HG02759 (cell line): ENCODE data around the gene ADAM8.
"Not testable (repeated sequence)": the region's sequence is repeated elsewhere in the genome, so short reads cannot be mapped to it uniquely, and the experiment has no call there.

Source experiments
- ATAC-seq: cut with Tn5 transposase; IDR thresholded peaks from one replicate; pipeline ENCODE4 v1.9.1; 2021; ENCODE audit warnings: mild to moderate bottlenecking, moderate library complexity; ENCODE audit not compliant: unreplicated experiment

ADAM8 gene

GRCh38 chr10:133269367-133269766, 7.3 kb downstream of the ADAM8 start:
- ATAC-seq: no peak

DNA sequence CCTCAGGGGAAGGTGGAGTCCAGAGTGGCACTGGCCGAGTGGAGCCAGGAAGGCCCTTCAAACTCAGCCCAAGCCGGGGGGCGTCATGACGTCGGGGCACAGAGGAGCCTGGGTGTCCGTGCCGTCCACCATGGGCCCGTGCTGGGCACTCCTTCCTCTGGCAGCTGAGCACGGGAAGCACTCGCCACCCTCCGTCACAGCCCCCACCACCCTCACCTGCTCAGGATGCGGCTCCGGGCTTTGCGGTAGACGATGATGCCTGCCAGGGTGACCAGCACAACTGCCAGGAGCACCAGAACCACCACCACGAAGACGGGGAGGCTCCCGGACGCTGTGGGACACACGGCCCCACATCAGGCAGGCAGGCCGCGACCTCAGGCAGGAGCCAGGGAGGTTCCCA, 8.1 kb downstream of the ADAM8 start:
- no peak for ATAC-seq

- no peak for ATAC-seq
Measured at GRCh38 chr10:133267829-133268228, 8.8 kb downstream of the ADAM8 start.

DNA sequence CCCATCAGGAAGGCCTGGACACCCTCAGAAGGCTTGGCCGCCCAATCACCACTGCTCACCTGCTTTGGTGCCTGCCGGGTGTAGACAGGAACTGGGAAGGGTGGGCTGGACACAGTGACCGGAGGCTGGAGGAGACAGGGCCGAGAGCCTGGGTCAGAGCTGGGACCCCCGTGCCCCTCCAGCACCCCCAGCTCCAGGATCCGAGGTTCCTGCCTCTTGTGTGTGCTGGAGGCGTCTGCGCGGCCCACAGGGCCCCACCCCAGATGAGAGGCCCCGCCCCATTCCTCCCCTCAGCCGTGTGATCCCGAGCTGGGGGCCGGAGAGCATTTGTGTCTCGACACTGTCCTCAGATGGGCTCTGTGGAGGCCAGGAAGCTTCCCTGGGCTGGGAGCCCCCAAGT, 9.4 kb downstream of the ADAM8 start:
- ATAC-seq: no peak

DNA sequence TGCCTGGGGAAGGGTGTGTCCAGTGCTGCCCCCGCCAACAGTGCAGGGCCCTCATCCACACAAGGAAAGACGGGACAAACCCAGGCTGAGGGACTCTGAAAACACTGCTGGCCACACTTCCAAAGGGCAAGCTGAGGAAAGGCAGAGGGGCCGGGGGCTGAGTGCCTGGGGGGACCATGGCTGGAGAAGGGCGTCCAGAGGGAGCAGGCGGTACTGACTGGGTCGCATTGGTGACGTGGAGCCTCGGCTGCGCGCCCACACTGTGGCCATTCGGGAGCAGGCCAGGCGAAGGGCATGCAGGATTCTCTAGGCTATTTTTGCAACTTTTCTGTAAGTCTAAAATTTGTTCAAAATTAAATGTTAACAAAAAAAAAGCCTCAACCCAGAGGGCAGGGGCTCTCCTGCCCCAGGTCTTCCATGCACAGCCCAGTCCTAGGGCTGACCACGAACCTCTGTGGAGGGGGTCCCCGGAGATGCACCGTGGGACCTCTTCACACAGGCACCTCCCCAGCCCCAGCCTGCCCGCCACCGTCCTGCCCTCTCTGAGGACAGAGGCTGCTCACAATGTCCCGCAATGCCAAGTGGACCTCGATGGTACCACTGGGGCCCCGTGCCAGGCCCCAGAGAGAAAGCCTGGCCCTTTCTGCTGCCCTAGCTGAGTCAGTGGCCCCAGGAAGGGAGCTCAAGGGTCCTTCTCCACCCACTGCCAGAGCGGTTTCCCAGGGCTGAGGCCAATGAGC, 10.4 kb downstream of the ADAM8 start:
- no peak for ATAC-seq

GRCh38 chr10:133265052-133265451, 11.6 kb downstream of the ADAM8 start:
- not testable (repeated sequence) for ATAC-seq

- no peak for ATAC-seq
Measured at GRCh38 chr10:133264461-133264860, 12.2 kb downstream of the ADAM8 start.

- no peak for ATAC-seq
Measured at GRCh38 chr10:133263674-133264073, 13.0 kb downstream of the ADAM8 start.

- ATAC-seq: no peak
Measured at GRCh38 chr10:133262696-133263095, 14.0 kb downstream of the ADAM8 start.

DNA sequence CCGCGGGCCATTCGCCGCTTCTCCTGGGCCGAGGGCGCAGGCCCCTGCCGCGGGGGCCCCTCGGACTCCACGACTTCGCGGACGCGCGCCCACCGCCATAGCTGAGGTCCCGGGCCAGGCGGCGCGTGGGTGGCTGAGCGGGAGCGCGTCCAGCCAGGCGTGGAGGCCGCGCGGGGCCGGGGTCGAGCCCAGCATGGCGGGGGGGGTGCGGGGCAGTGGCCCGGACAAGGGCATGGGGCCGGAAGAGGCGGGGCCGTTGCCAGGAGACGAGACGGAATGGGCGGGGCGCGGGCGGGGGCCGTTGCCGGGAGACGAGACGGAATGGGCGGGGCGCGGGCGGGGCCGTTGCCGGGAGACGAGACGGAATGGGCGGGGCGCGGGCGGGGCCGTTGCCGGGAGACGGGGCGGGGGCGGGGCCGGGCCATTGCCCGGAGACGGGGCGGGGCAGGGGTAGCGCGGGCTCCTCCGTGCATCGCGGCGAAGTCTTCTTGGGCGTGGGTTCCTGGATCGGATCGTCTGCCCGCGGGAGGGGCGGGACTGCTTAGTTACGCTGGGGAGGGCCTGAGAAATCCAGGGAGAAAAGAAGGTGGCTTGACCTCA, 14.8 kb downstream of the ADAM8 start:
- peak; percentile 69 for ATAC-seq

GRCh38 chr10:133260895-133261725, 15.6 kb downstream of the ADAM8 start:
- ATAC-seq: peak; percentile 57

- no peak for ATAC-seq
Measured at GRCh38 chr10:133259602-133259989, 17.1 kb downstream of the ADAM8 start.

DNA sequence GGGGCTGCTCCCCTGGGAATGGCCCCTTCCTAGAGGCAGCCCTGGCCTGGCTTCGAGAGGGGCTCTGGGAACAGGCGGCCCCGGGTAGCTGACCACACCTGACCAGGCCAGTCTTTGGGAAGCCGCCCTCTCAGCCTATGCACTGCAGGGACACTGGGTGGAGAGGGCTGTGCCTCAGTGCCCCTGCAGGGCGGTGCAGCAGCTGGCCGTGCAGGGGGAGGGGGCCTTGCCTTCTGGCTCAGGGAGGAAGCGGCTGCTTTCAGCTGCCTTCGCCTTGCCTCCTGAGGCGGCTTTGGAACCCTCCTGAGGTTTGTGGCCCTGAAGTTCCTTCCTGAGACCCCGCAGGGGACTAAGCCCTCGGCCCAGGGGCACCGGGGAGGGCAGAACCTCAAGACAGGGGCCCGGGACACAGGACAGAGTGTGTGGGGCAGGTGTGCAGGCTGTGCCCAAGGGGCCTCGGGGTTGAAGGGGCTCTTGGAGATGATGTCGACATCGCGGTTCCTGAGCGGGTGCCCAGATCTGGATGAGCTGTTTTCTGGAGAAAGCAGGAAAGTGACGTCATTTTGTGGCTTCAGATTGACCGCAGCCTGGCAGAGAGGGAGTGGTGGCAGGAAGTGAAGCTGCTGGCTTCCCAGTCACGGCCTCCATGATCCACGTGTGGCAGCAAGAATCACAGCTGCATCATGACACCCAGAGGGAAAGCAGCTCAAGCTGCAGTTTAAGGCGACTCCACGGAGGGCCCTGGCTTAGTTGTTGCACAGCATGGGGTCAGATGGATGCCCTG, 17.7 kb downstream of the ADAM8 start:
- no peak for ATAC-seq

GRCh38 chr10:133258066-133258817, 18.4 kb downstream of the ADAM8 start:
- ATAC-seq: no peak

DNA sequence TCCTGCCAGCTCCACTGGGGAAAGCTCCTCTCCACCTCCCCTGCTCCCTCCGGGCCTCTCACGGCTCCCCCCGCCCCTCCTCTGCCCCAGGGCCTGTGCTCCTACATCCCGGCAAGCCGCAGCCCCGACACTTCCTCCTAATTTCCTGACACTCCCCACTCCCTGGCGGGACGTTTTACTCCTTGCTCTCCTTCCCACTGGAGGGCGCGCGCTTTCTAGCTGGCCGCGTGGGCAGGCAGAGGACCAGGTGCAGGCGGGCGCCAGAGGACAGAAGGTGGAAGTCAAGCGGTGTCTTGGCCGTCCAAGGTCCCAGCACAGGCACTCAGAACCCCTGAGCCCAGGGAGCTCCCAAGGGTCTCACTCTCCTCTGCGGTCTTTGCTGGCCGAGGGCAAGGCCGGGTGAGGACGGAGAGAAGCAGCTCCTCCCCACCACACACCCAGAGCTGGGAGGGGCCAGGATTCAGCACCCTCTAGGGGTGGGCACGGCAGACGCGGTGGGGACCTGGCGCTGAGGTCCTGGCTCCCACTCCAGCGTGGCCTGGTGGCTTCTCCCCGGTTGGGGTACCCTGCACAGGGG, 19.1 kb downstream of the ADAM8 start:
- no peak for ATAC-seq

DNA sequence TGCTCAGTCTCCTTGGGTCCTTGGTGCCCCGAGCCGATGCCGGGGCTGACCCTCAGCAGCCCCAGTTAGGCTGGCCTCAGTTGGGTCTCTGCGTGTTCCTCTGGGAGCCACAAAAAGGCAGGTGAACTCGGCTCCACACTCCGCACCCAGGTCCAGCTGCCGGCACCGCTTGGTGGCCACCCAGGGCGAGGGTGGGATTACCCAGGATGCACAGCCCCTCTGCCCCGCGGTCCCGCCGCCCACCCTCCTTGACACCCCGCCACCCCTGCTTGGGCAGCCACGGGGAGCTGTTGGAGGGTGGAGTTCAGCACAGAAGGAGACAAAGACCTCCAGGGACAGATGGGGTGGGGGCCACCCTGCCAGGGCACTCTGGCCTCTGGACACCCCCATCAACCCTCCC, 21.3 kb downstream of the ADAM8 start:
- ATAC-seq: no peak

DNA sequence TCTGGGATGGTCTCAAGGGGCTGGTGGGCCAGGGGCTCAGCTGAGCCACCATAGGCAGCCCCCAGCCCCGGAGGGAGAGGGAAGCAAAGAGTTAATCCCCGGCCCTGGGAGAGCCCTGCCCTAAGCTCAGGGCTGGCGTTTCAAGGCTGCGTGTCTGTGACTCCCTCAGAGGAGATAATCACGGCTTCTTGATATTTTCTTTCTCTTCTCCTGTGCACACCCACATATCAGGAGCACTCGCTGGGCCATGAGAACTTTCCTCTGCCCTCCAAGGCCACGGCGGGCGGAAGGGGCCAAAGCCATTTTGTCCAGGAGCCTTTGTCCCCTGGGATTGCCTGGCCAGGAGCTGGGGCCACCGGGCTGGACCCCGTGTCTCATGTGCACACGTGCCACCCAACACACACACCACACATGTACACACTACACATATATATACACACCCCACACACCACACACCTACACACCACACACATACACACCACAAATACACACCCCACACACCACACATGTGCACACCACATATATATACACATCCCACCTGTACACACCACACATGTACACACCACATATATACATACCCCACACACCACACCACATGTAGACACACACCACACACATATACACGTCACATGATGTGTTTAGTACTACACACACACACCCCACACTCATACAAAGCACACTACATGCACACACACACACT, 22.1 kb downstream of the ADAM8 start:
- ATAC-seq: no peak

GRCh38 chr10:133253361-133253955, 23.2 kb downstream of the ADAM8 start:
- no peak for ATAC-seq

DNA sequence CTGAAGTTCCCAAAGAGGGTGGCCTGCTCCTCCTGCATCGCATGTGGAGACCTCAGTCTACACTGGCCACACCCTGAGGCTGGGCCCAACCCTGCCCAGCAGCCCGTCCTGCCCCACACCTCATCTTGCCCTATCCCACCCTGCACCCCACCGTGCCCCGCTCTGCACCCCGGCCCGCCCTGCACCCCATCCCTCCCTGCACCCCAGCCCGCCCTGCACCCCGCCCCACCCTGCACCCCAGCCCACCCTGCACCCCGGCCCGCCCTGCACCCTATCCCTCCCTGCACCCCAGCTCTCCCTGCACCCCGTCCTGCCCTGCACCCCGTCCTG, 24.5 kb downstream of the ADAM8 start:
- no peak for ATAC-seq
